GM23248 (cell line): ENCODE measurements around the gene KCNIP1. TPM values are rescaled to one million over a fixed set of nuclear protein-coding genes. Genes with fewer than 3 reads are reported as not detected.

Experiments
- DNase-seq: peaks from one replicate; pipeline ENCODE4 v3.0.0-alpha.2; 2015
- H2AFZ ChIP-seq: fragments of 200-600 bp; sonication (generic); 2 replicates; pipeline ENCODE4 v1.6.1; 2016; ENCODE audit warnings: antibody characterized with exemption
- H3F3A ChIP-seq: fragments of 200-600 bp; sonication (generic); 2 replicates; pipeline ENCODE4 v1.6.1; 2016; ENCODE audit warnings: mild to moderate bottlenecking, antibody characterized with exemption, mixed run types; ENCODE audit not compliant: insufficient read depth
- H3K27ac ChIP-seq: fragments of 200-600 bp; sonication (generic); 2 replicates; pipeline ENCODE4 v1.5.1; 2016; ENCODE audit warnings: mild to moderate bottlenecking
- H3K27me3 ChIP-seq: fragments of 200-600 bp; sonication (generic); replicated peaks from 2 replicates; pipeline ENCODE4 v1.6.1; 2016; ENCODE audit warnings: mild to moderate bottlenecking; ENCODE audit not compliant: insufficient read depth
- H3K36me3 ChIP-seq: fragments of 200-600 bp; sonication (generic); 2 replicates; pipeline ENCODE4 v1.6.1; 2016; ENCODE audit warnings: low read depth, mild to moderate bottlenecking
- H3K4me1 ChIP-seq: fragments of 200-600 bp; sonication (generic); 2 replicates; pipeline ENCODE4 v1.6.1; 2016; ENCODE audit warnings: mild to moderate bottlenecking; ENCODE audit not compliant: insufficient read depth
- H3K4me2 ChIP-seq: fragments of 200-600 bp; sonication (generic); one replicate; pipeline ENCODE4 v1.6.1; 2016; ENCODE audit warnings: mild to moderate bottlenecking; ENCODE audit not compliant: unreplicated experiment
- H3K4me3 ChIP-seq: fragments of 200-600 bp; sonication (generic); 2 replicates; pipeline ENCODE4 v1.5.1; 2016; ENCODE audit warnings: mild to moderate bottlenecking
- H3K79me2 ChIP-seq: fragments of 200-600 bp; sonication (generic); 2 replicates; pipeline ENCODE4 v1.6.1; 2016; ENCODE audit warnings: mild to moderate bottlenecking; ENCODE audit not compliant: insufficient read depth
- H3K9ac ChIP-seq: fragments of 200-600 bp; sonication (generic); 2 replicates; pipeline ENCODE4 v1.6.1; 2016; ENCODE audit warnings: mild to moderate bottlenecking
- H3K9me2 ChIP-seq: fragments of 200-600 bp; sonication (generic); 2 replicates; pipeline ENCODE4 v1.6.1; 2016; ENCODE audit warnings: mixed run types, mild to moderate bottlenecking, moderate library complexity; ENCODE audit not compliant: insufficient read depth
- H3K9me3 ChIP-seq: fragments of 200-600 bp; sonication (generic); one replicate; pipeline ENCODE4 v1.6.1; 2017; ENCODE audit warnings: low read depth
- H4K20me1 ChIP-seq: fragments of 200-600 bp; sonication (generic); 2 replicates; pipeline ENCODE4 v1.6.0; 2016; ENCODE audit not compliant: insufficient read depth
- EZH2 ChIP-seq: fragments of 200-600 bp; sonication (generic); IDR thresholded peaks from 2 replicates; pipeline ENCODE4 v1.6.1; 2018; ENCODE audit warnings: antibody characterized with exemption, mild to moderate bottlenecking; ENCODE audit not compliant: insufficient read depth, poor library complexity, severe bottlenecking
- EZH2phosphoT487 ChIP-seq: fragments of 200-600 bp; sonication (generic); IDR thresholded peaks from 2 replicates; pipeline ENCODE4 v1.6.1; 2018; ENCODE audit warnings: antibody characterized with exemption, moderate library complexity, mild to moderate bottlenecking, low read depth; ENCODE audit not compliant: insufficient read depth
- WGBS, 2 experiments: methylation state at CpG; one replicate each; pipeline ENCODE4 v1.1.6; 2015 to 2017; ENCODE audit warnings: low lambda C conversion rate in 2 of 2, low coverage in 1 of 2; ENCODE audit errors: missing lambda C conversion rate in 2 of 2; 5-methylcytosine and 5-hydroxymethylcytosine counted together
- in situ Hi-C: fragments of 300-500 bp; cut with MboI; formaldehyde crosslinking; loops from 2 replicates; pipeline ENCODE4 v1.15.0; 2020
- polyA plus RNA-seq: library from polyadenylated mRNA; unstranded; fragments of >200 nt; fragmentation: Nextera tagmentation; extraction: Ambion mirVana; gene quantifications from 2 replicates; pipeline ENCODE4 v1.2.1, GENCODE V29; 2016
- total RNA-seq: library from RNA; depleted of rRNA; stranded (reverse); fragments of >200 nt; shearing (Covaris generic); gene quantifications from 2 replicates; pipeline ENCODE4 v1.2.3, GENCODE V29; 2014

The KCNIP1 gene
- total and polyA plus RNA-seq, 2 experiments from 2014 or later = not detected

DNA sequence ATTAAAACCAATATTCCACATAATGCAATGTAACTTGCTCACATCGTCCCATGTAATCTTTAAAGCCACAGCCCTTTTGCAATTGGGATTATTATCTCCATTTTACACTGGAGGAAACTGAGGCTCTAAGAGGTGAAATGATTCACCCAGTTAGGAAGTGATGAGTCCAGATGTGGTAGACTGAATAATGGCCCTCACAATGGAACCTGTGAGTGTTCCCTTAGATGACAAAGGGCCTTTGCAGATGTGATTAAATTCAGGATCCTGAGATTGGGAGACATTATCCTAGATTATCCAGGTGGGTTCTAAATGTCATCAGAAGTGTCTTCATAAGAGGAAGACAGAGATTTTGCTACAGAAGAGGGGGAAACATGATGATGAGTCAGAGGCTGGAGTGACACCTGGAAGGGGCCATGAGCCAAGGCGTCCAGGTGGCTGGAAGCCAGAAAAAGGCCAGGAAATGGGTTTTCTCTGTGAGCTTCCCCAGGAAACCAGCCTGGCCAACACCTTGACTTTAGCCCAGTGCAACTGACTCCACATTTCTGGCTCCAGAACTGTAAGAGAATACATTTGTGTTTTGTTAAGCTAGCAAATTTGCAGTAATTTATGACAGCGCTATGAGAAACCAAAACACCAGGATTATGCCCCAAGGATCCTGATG lies 139.1 kb downstream of the KCNIP1 start:
- Histone ChIP-seq H3K4me2 (no peak overlapping the region), H3K27me3 (peaks cover 43% of the 10 kb centered on the region), H3K9ac (no peak overlapping the region), H3K9me3 (no peaks in the 10 kb centered on the region), H3K9me2 (no peaks in the 10 kb centered on the region), H3K4me1 (no peaks in the 10 kb centered on the region), H2AFZ (no peak overlapping the region), H3K27ac (no peak overlapping the region), H4K20me1 (no peaks in the 10 kb centered on the region), H3K79me2 (no peaks in the 10 kb centered on the region), H3K36me3 (no peaks in the 10 kb centered on the region), H3F3A (no peaks in the 10 kb centered on the region), H3K4me3 (no peak overlapping the region)
- 61 to 64% methylated on average over 3 of the region's 3 CpGs for WGBS, 2 experiments
- TF ChIP-seq EZH2 = no peak
- TF ChIP-seq EZH2phosphoT487 = no peak
- in situ Hi-C loops = no loop called here
- DNase-seq = no peak

GRCh38 chr5:170643591-170643990 lies 139.8 kb downstream of the KCNIP1 start:
- Histone ChIP-seq H3K4me2 (no peak overlapping the region), H3K27ac (no peak overlapping the region), H3K79me2 (no peaks in the 10 kb centered on the region), H3K4me1 (no peaks in the 10 kb centered on the region), H3K27me3 (peaks cover 43% of the 10 kb centered on the region), H4K20me1 (no peaks in the 10 kb centered on the region), H3F3A (no peaks in the 10 kb centered on the region), H3K9me3 (no peaks in the 10 kb centered on the region), H2AFZ (no peak overlapping the region), H3K4me3 (no peak overlapping the region), H3K9me2 (no peaks in the 10 kb centered on the region), H3K36me3 (no peaks in the 10 kb centered on the region), H3K9ac (no peak overlapping the region)
- no peak for TF ChIP-seq EZH2
- DNase-seq = no peak
- in situ Hi-C loops = no loop called here
- 39 to 43% methylated on average over 6 of the region's 6 CpGs for WGBS, 2 experiments

DNA sequence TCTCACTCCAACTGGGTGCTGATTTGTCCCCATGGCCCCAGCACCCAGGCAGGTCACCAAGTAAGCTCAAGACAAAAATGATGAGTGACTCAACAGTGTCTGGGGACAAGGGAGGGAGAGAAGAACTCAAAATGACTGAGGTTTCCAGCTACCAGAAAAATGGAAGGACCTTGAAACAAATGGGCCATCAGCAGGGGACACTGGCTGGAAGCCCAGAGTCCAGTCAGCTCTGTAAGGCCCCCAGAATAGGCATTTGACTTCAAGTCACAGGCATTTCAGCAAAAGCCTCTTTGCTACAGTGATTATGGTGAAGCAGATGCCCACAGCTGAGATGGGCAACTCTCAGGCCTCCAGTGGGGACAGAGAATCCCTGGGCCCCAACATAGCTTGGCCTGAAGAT lies 140.7 kb downstream of the KCNIP1 start:
- H3K27ac ChIP-seq = no peak overlapping the region
- TF ChIP-seq EZH2phosphoT487 (no peak), EZH2 (no peak)
- in situ Hi-C loops = no loop called here

GRCh38 chr5:170648541-170648940 lies 144.7 kb downstream of the KCNIP1 start:
- no peak overlapping the region for H3K4me2 ChIP-seq
- no peak overlapping the region for H3K4me3 ChIP-seq
- WGBS, 2 experiments = 53 to 60% methylated on average over 2 of the region's 2 CpGs
- no peaks in the 10 kb centered on the region for H4K20me1 ChIP-seq
- TF ChIP-seq EZH2phosphoT487 = no peak
- no peak for TF ChIP-seq EZH2
- H3K4me1 ChIP-seq = no peaks in the 10 kb centered on the region
- no peak overlapping the region for H3K27ac ChIP-seq
- H3F3A ChIP-seq = no peaks in the 10 kb centered on the region
- peak; percentile 27 for DNase-seq
- in situ Hi-C loops = no loop called here
- no peak overlapping the region for H2AFZ ChIP-seq
- H3K9ac ChIP-seq = no peak overlapping the region
- no peaks in the 10 kb centered on the region for H3K9me2 ChIP-seq
- H3K27me3 ChIP-seq = peaks cover 24% of the 10 kb centered on the region
- no peaks in the 10 kb centered on the region for H3K79me2 ChIP-seq
- no peaks in the 10 kb centered on the region for H3K36me3 ChIP-seq
- H3K9me3 ChIP-seq = no peaks in the 10 kb centered on the region

More for the DNA sequence above, 140.7 kb downstream of the KCNIP1 start:
- Histone ChIP-seq H3K27me3 (peaks cover 43% of the 10 kb centered on the region), H3K4me2 (no peak overlapping the region), H3K79me2 (no peaks in the 10 kb centered on the region), H3K9ac (no peak overlapping the region), H3K9me2 (no peaks in the 10 kb centered on the region), H4K20me1 (no peaks in the 10 kb centered on the region), H2AFZ (no peak overlapping the region), H3K9me3 (no peaks in the 10 kb centered on the region), H3K36me3 (no peaks in the 10 kb centered on the region), H3K4me1 (no peaks in the 10 kb centered on the region), H3K4me3 (no peak overlapping the region), H3F3A (no peaks in the 10 kb centered on the region)
- DNase-seq = no peak

- Histone ChIP-seq H3K9me2 (no peaks in the 10 kb centered on the region), H3K36me3 (no peaks in the 10 kb centered on the region), H3K4me3 (no peak overlapping the region), H3K4me2 (no peak overlapping the region), H3K27me3 (peaks cover 13% of the 10 kb centered on the region), H3K4me1 (no peaks in the 10 kb centered on the region), H4K20me1 (no peaks in the 10 kb centered on the region), H3K9me3 (no peaks in the 10 kb centered on the region), H2AFZ (no peak overlapping the region), H3K27ac (no peak overlapping the region), H3F3A (no peaks in the 10 kb centered on the region), H3K79me2 (no peaks in the 10 kb centered on the region), H3K9ac (no peak overlapping the region)
- 47 to 56% methylated on average over 2 of the region's 2 CpGs for WGBS, 2 experiments
- no peak for DNase-seq
- in situ Hi-C loops = no loop called here
- TF ChIP-seq EZH2 (no peak), EZH2phosphoT487 (no peak)
These were observed 147.0 kb downstream of the KCNIP1 start for GRCh38 chr5:170650850-170651249.
